C1 segment of cervical spinal cord (tissue), 14 donors: ENCODE data around the gene CDYL.

ENCODE experiments used
- DNase-seq, 14 donors: peaks; one replicate each; lab custom pipeline; 2025; lab: John Stamatoyannopoulos, UW

CDYL gene

DNA sequence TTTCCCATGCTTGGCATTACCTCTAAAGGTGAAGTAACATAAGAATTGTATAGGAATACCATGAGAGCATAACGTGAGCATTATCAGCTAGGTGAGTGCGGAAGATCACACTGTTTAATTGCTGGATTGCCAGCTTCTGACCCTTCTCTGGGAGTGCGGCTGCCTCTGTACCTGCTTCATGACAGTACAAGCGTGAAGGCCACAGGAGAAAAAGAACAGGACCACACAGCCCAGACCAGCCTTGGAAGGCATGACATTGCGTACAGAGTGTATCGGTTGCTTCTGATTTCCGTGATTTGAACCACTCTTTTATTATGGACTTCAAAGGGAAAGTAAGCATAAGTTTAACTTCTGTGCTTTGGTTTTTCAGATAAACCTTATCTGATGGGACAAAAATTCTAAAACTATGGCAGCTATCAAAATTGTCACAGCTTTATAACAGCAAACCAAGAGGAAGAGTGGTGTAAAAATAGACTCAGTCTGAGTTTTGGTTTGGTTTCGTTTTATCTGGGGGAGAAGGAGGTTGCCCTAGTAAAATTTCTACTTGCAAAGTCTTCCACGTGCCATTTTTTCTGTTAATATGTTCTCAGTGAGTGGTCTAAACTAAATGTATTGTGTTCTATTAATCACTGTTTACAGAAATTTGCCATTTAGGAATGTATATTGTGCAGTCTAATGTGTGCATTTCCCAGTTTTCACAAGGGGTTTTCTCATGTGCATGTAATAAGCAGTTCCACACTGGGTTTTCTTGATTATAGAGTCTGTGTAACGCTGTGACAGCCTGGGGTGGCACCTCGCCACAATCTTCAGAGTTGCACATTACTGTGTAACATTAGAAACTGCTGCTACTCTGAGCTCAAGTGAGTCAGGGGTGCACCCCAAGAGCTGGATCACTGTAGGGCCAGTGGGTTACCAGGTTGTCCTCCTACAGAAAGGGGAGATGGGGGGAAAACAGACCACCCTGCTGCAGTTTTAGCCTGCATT is 130.4 kb downstream of the CDYL start:
- DNase-seq: no peak

DNA sequence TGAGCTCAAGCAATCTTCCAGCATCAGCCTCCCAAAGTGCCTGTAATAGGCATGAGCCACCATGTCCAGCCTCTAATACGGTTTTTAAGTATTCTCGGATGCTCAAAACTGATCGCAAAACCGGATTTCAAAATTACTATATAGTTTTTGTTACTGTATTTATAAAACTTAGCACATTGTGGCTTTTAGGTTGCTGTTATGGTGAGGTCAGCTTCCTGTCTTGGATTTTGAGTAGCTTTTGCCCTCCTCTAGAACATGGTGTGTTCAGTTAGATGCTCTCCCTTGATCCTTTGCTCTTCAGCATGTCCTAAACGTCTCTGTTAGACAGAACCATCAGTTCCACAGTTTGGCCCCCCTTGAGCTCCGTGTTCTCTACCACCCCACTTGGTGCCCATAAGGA is 131.4 kb downstream of the CDYL start:
- DNase-seq: no peak

- no peak for DNase-seq
Measured at GRCh38 chr6:4908062-4908461, 131.9 kb downstream of the CDYL start.

GRCh38 chr6:4909063-4909706 is 133.0 kb downstream of the CDYL start:
- DNase-seq: no peak

GRCh38 chr6:4910037-4910760 is 134.0 kb downstream of the CDYL start:
- no peak for DNase-seq

GRCh38 chr6:4912559-4912958 is 136.4 kb downstream of the CDYL start:
- DNase-seq: no peak

GRCh38 chr6:4913705-4914419 is 137.7 kb downstream of the CDYL start:
- DNase-seq: no peak

- no peak for DNase-seq
Measured at GRCh38 chr6:4914420-4915159, 138.4 kb downstream of the CDYL start.

GRCh38 chr6:4916954-4917561 is 140.9 kb downstream of the CDYL start:
- DNase-seq: no peak

DNA sequence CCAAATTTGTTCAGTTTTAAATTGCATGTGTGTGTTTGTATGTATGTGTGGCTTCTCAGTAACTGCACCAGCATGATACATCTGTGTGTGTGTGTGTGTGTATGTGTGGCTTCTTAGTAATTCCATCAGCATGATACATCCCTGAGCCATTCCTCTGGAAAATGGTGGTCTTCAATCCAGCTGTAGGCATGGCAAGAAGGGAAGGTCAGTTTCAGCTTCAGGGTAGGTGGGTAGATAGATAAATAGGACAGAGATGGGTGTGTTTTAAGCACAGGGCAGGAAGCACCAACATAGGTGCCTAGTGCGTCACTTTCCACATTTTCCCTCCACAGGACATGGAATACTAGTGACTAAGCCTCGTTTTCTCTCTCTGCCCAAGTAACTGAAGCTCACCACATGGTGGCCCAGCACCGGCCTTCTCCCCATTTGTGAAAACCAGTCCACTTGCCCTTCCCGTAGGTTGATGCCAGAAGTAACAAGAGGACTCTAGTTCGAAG is 144.8 kb downstream of the CDYL start:
- DNase-seq: no peak

GRCh38 chr6:4922488-4923037 is 146.4 kb downstream of the CDYL start:
- DNase-seq: no peak

- DNase-seq: no peak
Measured at GRCh38 chr6:4923081-4923480, 146.9 kb downstream of the CDYL start.

DNA sequence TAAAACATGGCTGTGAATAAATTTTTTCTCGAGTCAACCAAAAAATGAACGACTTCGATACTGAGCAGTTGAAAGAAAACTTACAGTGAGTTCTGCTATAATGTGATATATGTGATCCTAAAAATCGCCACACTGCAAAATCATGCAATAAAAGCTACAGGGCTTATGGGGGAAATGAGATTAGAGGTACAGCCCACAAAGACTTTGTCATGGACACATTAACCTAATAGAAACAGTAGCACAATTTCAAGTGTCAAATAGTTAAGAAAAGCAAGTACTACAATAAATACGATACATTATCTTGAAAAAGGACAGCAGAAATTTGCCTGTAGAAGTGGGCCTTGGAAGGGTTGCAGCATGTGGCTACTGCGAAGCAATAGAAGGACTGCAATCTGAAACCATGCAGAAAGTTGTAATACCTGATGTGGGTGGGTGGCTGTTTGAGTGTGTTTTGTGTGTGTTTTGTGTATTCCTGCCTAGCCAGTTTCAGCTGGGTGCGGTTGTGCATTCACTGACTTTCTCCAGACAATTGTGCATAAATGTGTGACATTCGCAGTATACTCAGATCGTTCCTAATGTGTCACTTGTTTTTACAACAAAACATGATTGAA is 148.6 kb downstream of the CDYL start:
- DNase-seq: no peak

DNA sequence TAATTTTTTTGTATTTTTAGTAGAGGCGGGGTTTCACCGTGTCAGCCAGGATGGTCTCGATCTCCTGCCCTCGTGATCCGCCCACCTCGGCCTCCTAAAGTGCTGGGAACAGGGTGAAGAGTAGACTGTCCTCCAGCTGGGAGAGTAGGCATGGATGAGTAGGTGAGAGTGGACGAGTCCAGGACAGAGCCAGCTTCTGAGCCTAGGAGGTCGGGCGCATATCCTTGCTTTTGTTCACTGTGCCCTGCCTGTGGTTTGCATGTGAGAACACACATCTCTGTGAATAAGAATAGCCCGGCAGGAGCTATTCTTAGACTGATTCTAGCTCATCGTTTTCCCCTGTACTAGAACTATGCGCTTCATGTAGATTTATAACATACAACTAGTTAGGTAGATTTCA is 149.4 kb downstream of the CDYL start:
- DNase-seq: no peak

- no peak for DNase-seq
Measured at GRCh38 chr6:4928426-4928825, 152.2 kb downstream of the CDYL start.

DNA sequence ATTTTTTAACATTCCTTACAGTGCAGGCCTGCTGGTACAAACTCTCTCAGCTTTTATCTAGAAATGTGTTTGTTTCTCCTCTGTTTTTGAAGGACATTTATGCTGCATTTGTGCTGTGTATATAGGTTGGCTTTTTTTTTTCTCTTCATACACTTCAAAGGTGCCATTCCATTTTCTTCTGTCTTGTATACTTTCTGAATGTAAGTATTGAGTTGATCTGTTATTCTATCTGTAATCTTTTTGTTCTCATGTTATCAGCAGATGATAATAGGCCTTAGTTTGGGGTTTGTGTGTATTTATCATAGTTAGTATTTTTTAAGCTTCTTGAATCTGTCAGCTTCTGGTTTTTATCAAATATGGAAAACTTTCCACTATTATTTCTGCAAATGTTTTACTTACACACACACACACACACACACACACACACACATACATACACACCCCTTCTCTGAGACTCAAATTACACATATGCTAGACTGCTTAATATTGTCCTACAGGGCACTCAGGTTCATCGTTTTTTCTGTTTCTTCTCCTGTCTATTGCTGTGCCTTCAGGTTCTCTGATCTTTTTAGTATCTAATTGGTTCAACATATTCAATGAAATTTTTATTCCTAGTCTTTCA is 153.0 kb downstream of the CDYL start:
- no peak for DNase-seq

- DNase-seq: no peak
Measured at GRCh38 chr6:4930025-4930691, 154.0 kb downstream of the CDYL start.

- no peak for DNase-seq
Measured at GRCh38 chr6:4931530-4932227, 155.5 kb downstream of the CDYL start.
